ENCODE data around the gene AKNA.

DNA sequence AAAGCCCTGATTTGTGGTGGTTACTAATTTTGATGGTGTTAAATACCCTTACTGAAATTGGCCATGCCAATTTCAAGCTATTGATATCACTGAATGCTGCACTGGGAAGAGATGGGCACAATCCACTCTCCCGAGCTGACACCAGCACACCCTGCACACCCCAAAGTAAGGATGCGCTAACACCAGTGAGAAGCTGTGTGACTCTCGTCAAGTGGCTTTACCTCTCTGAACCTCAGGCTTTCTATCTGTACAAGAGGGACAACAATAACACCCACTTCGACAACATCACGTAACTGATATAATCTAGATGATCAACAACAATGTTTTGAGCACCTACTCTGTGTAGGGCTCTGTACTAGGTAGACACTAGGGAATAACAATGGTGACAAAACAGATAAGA lies 8.0 kb upstream of the AKNA start:
- TF ChIP-seq, protein P1, sequence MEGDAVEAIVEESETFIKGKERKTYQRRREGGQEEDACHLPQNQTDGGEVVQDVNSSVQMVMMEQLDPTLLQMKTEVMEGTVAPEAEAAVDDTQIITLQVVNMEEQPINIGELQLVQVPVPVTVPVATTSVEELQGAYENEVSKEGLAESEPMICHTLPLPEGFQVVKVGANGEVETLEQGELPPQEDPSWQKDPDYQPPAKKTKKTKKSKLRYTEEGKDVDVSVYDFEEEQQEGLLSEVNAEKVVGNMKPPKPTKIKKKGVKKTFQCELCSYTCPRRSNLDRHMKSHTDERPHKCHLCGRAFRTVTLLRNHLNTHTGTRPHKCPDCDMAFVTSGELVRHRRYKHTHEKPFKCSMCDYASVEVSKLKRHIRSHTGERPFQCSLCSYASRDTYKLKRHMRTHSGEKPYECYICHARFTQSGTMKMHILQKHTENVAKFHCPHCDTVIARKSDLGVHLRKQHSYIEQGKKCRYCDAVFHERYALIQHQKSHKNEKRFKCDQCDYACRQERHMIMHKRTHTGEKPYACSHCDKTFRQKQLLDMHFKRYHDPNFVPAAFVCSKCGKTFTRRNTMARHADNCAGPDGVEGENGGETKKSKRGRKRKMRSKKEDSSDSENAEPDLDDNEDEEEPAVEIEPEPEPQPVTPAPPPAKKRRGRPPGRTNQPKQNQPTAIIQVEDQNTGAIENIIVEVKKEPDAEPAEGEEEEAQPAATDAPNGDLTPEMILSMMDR (IDR thresholded peaks at IDR 0.05; ENCODE audit: low read length), result no peak
- no peak for TF ChIP-seq EZH2 (IDR thresholded peaks at IDR 0.05; ENCODE audit: borderline replicate concordance, low read length)

Measured in OCI-LY1 (cell line).